Cardiac septum (tissue), 1 donor: Measurements from ENCODE around the gene RASA2. TPM values are rescaled to one million over a fixed set of nuclear protein-coding genes. Genes with fewer than 3 reads are reported as not detected.
"Not testable (repeated sequence)": the region's sequence is repeated elsewhere in the genome, so short reads cannot be mapped to it uniquely, and the experiment has no call there.

Source experiments
- DNase-seq: peaks from one replicate; pipeline ENCODE4 v3.0.0-alpha.2; 2020; ENCODE audit warnings: low spot score
- intact Hi-C: fragments of 100-400 bp; cut with DNase I; formaldehyde crosslinking; loops from one replicate; pipeline ENCODE4 v1.14.0; 2022
- total RNA-seq: library from RNA; stranded (reverse); fragmentation: NEBNext Ultra II Directional; extraction: Animal tissue kit (Norgen Biotek cat#: 25700); gene quantifications from one replicate; pipeline ENCODE4 v1.2.1, GENCODE V29; 2021
- donor health status: DM: no; HTN: no; CAD: no.

The RASA2 gene
- total RNA-seq, 1 donor from 2014 or later = 7.1 TPM

- DNase-seq = no peak
- intact Hi-C loops = no loop called here
Measured at GRCh38 chr3:141618103-141618910, 131.5 kb downstream of the RASA2 start.

- no peak for DNase-seq
- intact Hi-C loops = no loop called here
Measured at GRCh38 chr3:141618938-141619337, 132.1 kb downstream of the RASA2 start.

GRCh38 chr3:141619450-141619849 is 132.6 kb downstream of the RASA2 start:
- intact Hi-C loops = no loop called here
- DNase-seq = no peak

GRCh38 chr3:141623691-141624090 is 136.9 kb downstream of the RASA2 start:
- DNase-seq = no peak
- intact Hi-C loops = no loop called here

- no peak for DNase-seq
- intact Hi-C loops = no loop called here
Measured at GRCh38 chr3:141625506-141625905, 138.7 kb downstream of the RASA2 start.

- DNase-seq, intact Hi-C loops: not testable (repeated sequence)
Measured at GRCh38 chr3:141628334-141628733, 141.5 kb downstream of the RASA2 start.

- DNase-seq, intact Hi-C loops: not testable (repeated sequence)
Measured at GRCh38 chr3:141628868-141629441, 142.1 kb downstream of the RASA2 start.

- intact Hi-C loops = no loop called here
- DNase-seq = no peak
Measured at GRCh38 chr3:141629976-141630375, 143.1 kb downstream of the RASA2 start.

- DNase-seq = peak; percentile 62
- intact Hi-C loops = no loop called here
Measured at GRCh38 chr3:141632779-141633374, 146.1 kb downstream of the RASA2 start.

- DNase-seq = no peak
- intact Hi-C loops = no loop called here
Measured at GRCh38 chr3:141642215-141642614, 155.4 kb downstream of the RASA2 start.

- intact Hi-C loops = no loop called here
- no peak for DNase-seq
Measured at GRCh38 chr3:141643391-141643790, 156.6 kb downstream of the RASA2 start.

- DNase-seq = peak; percentile 3
- intact Hi-C loops = no loop called here
Measured at GRCh38 chr3:141643796-141644195, 157.0 kb downstream of the RASA2 start.

- intact Hi-C loops = loop anchor here (5.0 kb wide), 1 partner anchor 92 kb away; the partner anchor contains the start of gene RNF7
Measured at GRCh38 chr3:141644931-141645330, 158.1 kb downstream of the RASA2 start.

GRCh38 chr3:141646760-141647561 is 160.1 kb downstream of the RASA2 start:
- intact Hi-C loops = loop anchor here (5.0 kb wide), 1 partner anchor 90 kb away; the partner anchor contains the start of gene RNF7
- peak; percentile 54 for DNase-seq

More at GRCh38 chr3:141644931-141645330, 158.1 kb downstream of the RASA2 start:
- DNase-seq = peak; percentile 93

GRCh38 chr3:141647562-141647915 is 160.7 kb downstream of the RASA2 start:
- intact Hi-C loops = loop anchor here (5.0 kb wide), 1 partner anchor 90 kb away; the partner anchor contains the start of gene RNF7
- no peak for DNase-seq

- DNase-seq = no peak
- intact Hi-C loops = loop anchor here (5.0 kb wide), 1 partner anchor 89 kb away; the partner anchor contains the start of gene RNF7
Measured at GRCh38 chr3:141648055-141648910, 161.5 kb downstream of the RASA2 start.

- intact Hi-C loops = loop anchor here (5.0 kb wide), 1 partner anchor 87 kb away; the partner anchor contains the start of gene RNF7
- no peak for DNase-seq
Measured at GRCh38 chr3:141649871-141650270, 163.0 kb downstream of the RASA2 start.

GRCh38 chr3:141650783-141651182 is 164.0 kb downstream of the RASA2 start:
- no peak for DNase-seq
- intact Hi-C loops = no loop called here

- intact Hi-C loops = no loop called here
- DNase-seq = no peak
Measured at GRCh38 chr3:141651409-141651808, 164.6 kb downstream of the RASA2 start.
